Testis (tissue), 3 donors: Measurements from ENCODE around the gene MAPK11. TPM values are rescaled to one million over a fixed set of nuclear protein-coding genes. Genes with fewer than 3 reads are reported as not detected.

Experiments
- DNase-seq: peaks from one replicate; pipeline ENCODE4 v3.0.0-alpha.2; 2019
- H3K27ac ChIP-seq, 2 donors: fragments of 200-600 bp; sonication (generic); one replicate each; pipeline ENCODE4 v1.5.1; 2019
- H3K27me3 ChIP-seq: fragments of 200-600 bp; sonication (generic); one replicate; pipeline ENCODE4 v1.5.1; 2019
- H3K36me3 ChIP-seq: fragments of 200-600 bp; sonication (generic); one replicate; pipeline ENCODE4 v1.5.1; 2017; ENCODE audit warnings: low read depth; ENCODE audit errors: missing control alignments
- H3K4me1 ChIP-seq: fragments of 200-600 bp; sonication (generic); one replicate; pipeline ENCODE4 v1.5.1; 2019
- H3K4me3 ChIP-seq, 2 donors: fragments of 200-600 bp; sonication (generic); one replicate each; pipeline ENCODE4 v1.5.1; 2017 to 2019
- H3K9me3 ChIP-seq: fragments of 200-600 bp; sonication (generic); one replicate; pipeline ENCODE4 v1.5.1; 2017
- POLR2A ChIP-seq: fragments of 450-650 bp; IDR thresholded peaks from one replicate; pipeline ENCODE4 v1.6.1; 2017; ENCODE audit warnings: antibody characterized with exemption, mild to moderate bottlenecking, moderate library complexity
- WGBS, 2 donors: methylation state at CpG; one replicate each; pipeline ENCODE4 v1.1.5; 2018; 5-methylcytosine and 5-hydroxymethylcytosine counted together
- intact Hi-C: fragments of 100-400 bp; cut with DNase I; formaldehyde crosslinking; loops from one replicate; pipeline ENCODE4 v1.15.1; 2023; ENCODE audit warnings: low total_unique reads
- polyA plus RNA-seq: library from polyadenylated mRNA; stranded (reverse); fragments of 350-450 nt; fragmentation: Illumina TruSeq; extraction: RNeasy Lipid Tissue Mini Kit (QIAGEN cat#74804); gene quantifications from one replicate; pipeline ENCODE4 v1.2.3, GENCODE V29; 2014; ENCODE audit warnings: low read depth, low replicate concordance; ENCODE audit not compliant: insufficient read depth
- total RNA-seq, 2 donors: library from RNA; depleted of rRNA; stranded (reverse); fragments of >200 nt; gene quantifications; one replicate each; pipeline ENCODE4 v1.2.3, GENCODE V29; 2016
- TF ChIP-seq, protein P1 (sequence below), 3 experiments: fragments of 450-650 bp in 2 of 3; fragments of 200-600 bp in 1 of 3; sonication (generic) in 1 of 3; IDR thresholded peaks; one replicate each; pipeline ENCODE4 v1.5.1; 2016 to 2019; ENCODE audit warnings: antibody characterized with exemption in 3 of 3, mild to moderate bottlenecking in 2 of 3, moderate library complexity in 1 of 3

The MAPK11 gene
- total and polyA plus RNA-seq, 3 donors from 2014 or later = 6.4 to 10.7 (median 8.3) TPM

DNA sequence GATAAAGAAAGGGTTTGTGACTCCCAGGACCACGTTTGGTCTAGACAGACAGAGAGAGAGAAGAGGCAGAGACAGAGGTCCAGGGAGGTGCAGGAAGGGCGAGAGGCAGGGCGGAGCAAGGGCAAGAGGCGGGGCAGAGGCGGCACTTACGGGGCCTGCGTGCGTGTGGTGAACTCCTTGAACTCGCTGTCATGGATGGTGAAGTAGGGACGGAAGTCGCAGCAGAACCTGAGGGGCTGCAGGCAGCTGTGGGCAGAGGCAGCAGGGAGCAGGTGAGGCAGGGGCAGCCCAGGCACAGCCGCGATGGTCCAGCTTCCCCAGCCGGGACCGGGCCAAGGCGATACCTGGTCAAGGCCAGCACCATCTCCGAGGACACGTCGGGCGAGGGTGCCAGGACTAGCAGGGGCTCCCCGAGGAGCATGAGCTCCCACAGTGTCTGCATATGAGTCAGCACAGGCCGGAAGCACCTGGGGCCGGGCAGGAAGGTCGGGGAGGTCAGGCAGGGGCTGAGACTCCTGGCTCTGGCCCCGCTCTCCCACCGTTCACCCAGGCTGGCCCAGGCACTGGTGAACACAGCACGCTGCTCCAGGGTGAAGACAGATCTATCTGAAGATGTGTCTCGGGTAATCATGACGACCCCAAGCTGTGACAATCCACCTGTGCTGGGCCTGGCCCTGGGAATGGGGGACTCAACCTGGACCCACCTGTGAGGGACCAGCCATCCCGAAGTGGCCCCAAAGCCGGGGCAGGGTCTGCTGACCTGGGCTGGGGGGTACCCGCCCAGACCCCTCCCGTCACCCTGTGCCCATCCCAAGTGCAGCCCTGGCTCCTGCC, 44.5 kb upstream of the MAPK11 start:
- H3K27ac ChIP-seq = no peak overlapping the region
- intact Hi-C loops = no loop called here
- TF ChIP-seq, protein P1, sequence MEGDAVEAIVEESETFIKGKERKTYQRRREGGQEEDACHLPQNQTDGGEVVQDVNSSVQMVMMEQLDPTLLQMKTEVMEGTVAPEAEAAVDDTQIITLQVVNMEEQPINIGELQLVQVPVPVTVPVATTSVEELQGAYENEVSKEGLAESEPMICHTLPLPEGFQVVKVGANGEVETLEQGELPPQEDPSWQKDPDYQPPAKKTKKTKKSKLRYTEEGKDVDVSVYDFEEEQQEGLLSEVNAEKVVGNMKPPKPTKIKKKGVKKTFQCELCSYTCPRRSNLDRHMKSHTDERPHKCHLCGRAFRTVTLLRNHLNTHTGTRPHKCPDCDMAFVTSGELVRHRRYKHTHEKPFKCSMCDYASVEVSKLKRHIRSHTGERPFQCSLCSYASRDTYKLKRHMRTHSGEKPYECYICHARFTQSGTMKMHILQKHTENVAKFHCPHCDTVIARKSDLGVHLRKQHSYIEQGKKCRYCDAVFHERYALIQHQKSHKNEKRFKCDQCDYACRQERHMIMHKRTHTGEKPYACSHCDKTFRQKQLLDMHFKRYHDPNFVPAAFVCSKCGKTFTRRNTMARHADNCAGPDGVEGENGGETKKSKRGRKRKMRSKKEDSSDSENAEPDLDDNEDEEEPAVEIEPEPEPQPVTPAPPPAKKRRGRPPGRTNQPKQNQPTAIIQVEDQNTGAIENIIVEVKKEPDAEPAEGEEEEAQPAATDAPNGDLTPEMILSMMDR (IDR thresholded peaks at IDR 0.05) = no peak
- TF ChIP-seq POLR2A = no peak
- H3K36me3 ChIP-seq = no peaks in the 10 kb centered on the region
- H3K9me3 ChIP-seq = no peaks in the 10 kb centered on the region
- H3K4me3 ChIP-seq = no peak overlapping the region
- 81 to 88% methylated on average over 23 to 32 of the region's 33 CpGs for WGBS, 2 donors
- H3K4me1 ChIP-seq = peaks cover under 1% of the 10 kb centered on the region
- no peak for DNase-seq
- H3K27me3 ChIP-seq = no peaks in the 10 kb centered on the region

DNA sequence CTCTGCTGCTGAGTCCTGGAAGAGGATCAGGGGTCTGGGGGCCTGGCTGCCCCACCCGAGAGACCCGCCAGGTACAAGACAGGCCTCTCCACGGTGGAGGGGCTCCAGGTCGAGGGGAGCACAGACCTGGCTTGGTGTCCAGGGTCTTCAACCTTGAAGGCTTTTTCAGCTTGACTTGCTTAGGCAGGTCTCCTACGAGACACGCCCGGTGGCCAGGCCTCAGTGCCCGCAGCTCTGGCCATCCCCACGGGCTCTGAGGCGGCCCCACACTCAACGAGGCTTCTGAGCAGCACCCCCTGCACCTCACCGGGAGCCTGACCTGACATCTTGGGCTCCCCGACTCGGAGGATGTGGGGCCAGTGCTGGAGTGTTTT, 43.9 kb upstream of the MAPK11 start:
- Histone ChIP-seq H3K27me3 (no peaks in the 10 kb centered on the region), H3K9me3 (no peaks in the 10 kb centered on the region), H3K27ac (no peak overlapping the region), H3K4me3 (no peak overlapping the region), H3K36me3 (no peaks in the 10 kb centered on the region), H3K4me1 (peaks cover 6% of the 10 kb centered on the region)
- WGBS, 2 donors = 65 to 82% methylated on average over 9 to 14 of the region's 14 CpGs
- DNase-seq = no peak
- TF ChIP-seq POLR2A = no peak
- TF ChIP-seq, protein P1 (IDR thresholded peaks at IDR 0.05) = no peak
- intact Hi-C loops = no loop called here

DNA sequence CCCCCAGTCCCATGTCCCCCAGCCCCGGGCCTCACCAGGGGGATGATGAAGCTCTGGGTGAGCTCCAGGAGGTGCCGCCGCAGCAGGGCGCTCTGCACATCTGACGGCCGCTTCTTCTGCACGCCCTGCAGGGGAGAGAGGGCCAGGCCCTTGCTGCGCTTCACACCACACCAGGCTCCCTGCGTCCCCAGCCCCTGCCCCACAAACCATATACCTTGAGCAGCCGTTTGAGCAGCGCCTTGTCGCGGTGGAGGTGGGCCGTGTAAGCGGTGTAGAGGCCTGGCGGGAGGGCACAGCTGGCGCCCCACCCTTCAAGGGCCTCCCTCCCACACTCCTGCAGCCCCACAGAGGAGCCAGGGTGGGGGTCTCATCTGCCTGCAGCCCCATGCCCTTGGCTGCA, 43.4 kb upstream of the MAPK11 start:
- H3K27ac ChIP-seq = no peak overlapping the region
- H3K4me3 ChIP-seq = no peak overlapping the region
- intact Hi-C loops = no loop called here
- no peaks in the 10 kb centered on the region for H3K36me3 ChIP-seq
- peaks cover 11% of the 10 kb centered on the region for H3K4me1 ChIP-seq
- DNase-seq = no peak
- TF ChIP-seq, protein P1 (IDR thresholded peaks at IDR 0.05) = no peak
- no peak for TF ChIP-seq POLR2A
- no peaks in the 10 kb centered on the region for H3K9me3 ChIP-seq
- 83 to 99% methylated on average over 7 to 8 of the region's 17 CpGs for WGBS, 2 donors
- H3K27me3 ChIP-seq = no peaks in the 10 kb centered on the region

DNA sequence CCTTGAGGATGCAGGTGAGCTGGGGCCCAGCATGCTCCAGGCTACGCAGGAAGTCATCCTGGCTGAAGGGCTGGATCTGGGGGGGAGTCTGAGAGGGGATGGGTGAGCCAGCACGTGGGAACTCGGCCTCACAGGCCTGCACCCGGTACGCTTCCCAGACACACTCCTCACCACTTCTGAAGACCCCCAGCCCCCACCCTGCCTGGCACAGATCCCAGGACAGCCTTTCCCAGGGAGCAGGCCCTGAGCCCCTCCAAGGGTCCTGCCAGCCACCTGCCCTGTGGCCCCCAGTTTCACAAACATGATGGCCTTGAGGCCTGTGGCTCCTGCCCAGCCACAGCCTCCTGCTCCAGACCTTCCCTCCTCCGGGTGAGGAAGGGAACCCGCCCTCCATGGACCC, 42.8 kb upstream of the MAPK11 start:
- H3K9me3 ChIP-seq = no peaks in the 10 kb centered on the region
- WGBS, 2 donors = 93 to 100% methylated on average over 2 to 7 of the region's 7 CpGs
- no peak for DNase-seq
- H3K27me3 ChIP-seq = no peaks in the 10 kb centered on the region
- H3K36me3 ChIP-seq = no peaks in the 10 kb centered on the region
- no peak overlapping the region for H3K4me3 ChIP-seq
- H3K27ac ChIP-seq = no peak overlapping the region
- intact Hi-C loops = no loop called here
- TF ChIP-seq, protein P1 (IDR thresholded peaks at IDR 0.05) = no peak
- TF ChIP-seq POLR2A = no peak
- peaks cover 17% of the 10 kb centered on the region for H3K4me1 ChIP-seq

DNA sequence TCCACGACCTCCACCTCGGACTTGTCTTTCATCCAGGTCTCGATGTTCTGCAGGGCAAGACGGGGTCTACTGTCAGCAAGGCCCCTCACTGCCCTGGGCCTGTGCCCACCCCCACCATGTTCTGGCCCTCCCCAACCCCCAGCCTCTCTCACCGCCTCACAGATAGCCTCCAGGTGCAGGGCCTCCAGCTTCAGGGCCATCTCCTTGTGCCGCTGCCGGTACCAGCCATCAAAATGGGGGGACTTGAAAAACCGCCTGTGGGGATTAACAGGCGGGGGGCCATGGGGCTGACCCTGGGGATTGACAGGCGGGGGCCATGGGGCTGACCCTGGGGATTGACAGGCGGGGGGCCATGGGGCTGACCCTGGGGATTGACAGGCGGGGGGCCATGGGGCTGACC, 42.2 kb upstream of the MAPK11 start:
- Histone ChIP-seq H3K27ac (no peak overlapping the region), H3K27me3 (no peaks in the 10 kb centered on the region), H3K36me3 (no peaks in the 10 kb centered on the region), H3K4me3 (no peak overlapping the region), H3K9me3 (no peaks in the 10 kb centered on the region), H3K4me1 (peaks cover 20% of the 10 kb centered on the region)
- WGBS, 2 donors = 91 to 100% methylated on average over 3 to 9 of the region's 12 CpGs
- no peak for DNase-seq
- TF ChIP-seq, protein P1 (IDR thresholded peaks at IDR 0.05) = no peak
- no peak for TF ChIP-seq POLR2A
- intact Hi-C loops = no loop called here
